Measurements from ENCODE around the gene DCAF4. TPM values are rescaled to one million over a fixed set of nuclear protein-coding genes. Genes with fewer than 3 reads are reported as not detected.

DCAF4 gene
- total and polyA plus RNA-seq, 5 donors: 2.9 to 7.4 (median 6.8) TPM

GRCh38 chr14:72929316-72930080 lies 3.2 kb downstream of the DCAF4 start:
- no peak overlapping the region for H3K27ac ChIP-seq (ENCODE audit: low read length)
- DNase-seq (no peak), ATAC-seq (no peak)
- no peak overlapping the region for H3K4me3 ChIP-seq (ENCODE audit: low read length)
- intact Hi-C loops (cut with DNase I): no loop called here
- no peaks in the 10 kb centered on the region for H3K4me1 ChIP-seq (ENCODE audit: control insufficient read depth, insufficient read depth, low read length)
- H3K27me3 ChIP-seq (ENCODE audit: control insufficient read depth, insufficient read depth): no peaks in the 10 kb centered on the region
- no peaks in the 10 kb centered on the region for H3K9me3 ChIP-seq (ENCODE audit: control insufficient read depth, low read length)
- WGBS: 93% methylated on average over 43 of the region's 43 CpGs

- no peaks in the 10 kb centered on the region for H3K4me1 ChIP-seq (ENCODE audit: control insufficient read depth, insufficient read depth, low read length)
- intact Hi-C loops (cut with DNase I): no loop called here
- DNase-seq: no peak
- no peak overlapping the region for H3K27ac ChIP-seq (ENCODE audit: low read length)
- ATAC-seq: no peak
- H3K9me3 ChIP-seq (ENCODE audit: control insufficient read depth, low read length): no peaks in the 10 kb centered on the region
- 95% methylated on average over 7 of the region's 7 CpGs for WGBS
- no peak overlapping the region for H3K4me3 ChIP-seq (ENCODE audit: low read length)
- H3K27me3 ChIP-seq (ENCODE audit: control insufficient read depth, insufficient read depth): no peaks in the 10 kb centered on the region
Measured at GRCh38 chr14:72932893-72933292, 6.6 kb downstream of the DCAF4 start.

- H3K27ac ChIP-seq (ENCODE audit: low read length): no peak overlapping the region
- no peaks in the 10 kb centered on the region for H3K4me1 ChIP-seq (ENCODE audit: control insufficient read depth, insufficient read depth, low read length)
- WGBS: 67% methylated on average over 13 of the region's 13 CpGs
- no peaks in the 10 kb centered on the region for H3K27me3 ChIP-seq (ENCODE audit: control insufficient read depth, insufficient read depth)
- no peak overlapping the region for H3K4me3 ChIP-seq (ENCODE audit: low read length)
- no peaks in the 10 kb centered on the region for H3K9me3 ChIP-seq (ENCODE audit: control insufficient read depth, low read length)
- peak; percentile 35 to 55 for ATAC-seq
- intact Hi-C loops (cut with DNase I): no loop called here
- no peak for DNase-seq
Measured at GRCh38 chr14:72939630-72940029, 13.4 kb downstream of the DCAF4 start.

- DNase-seq: no peak
- ATAC-seq: no peak
- WGBS: 75% methylated on average over 12 of the region's 12 CpGs
- intact Hi-C loops (cut with DNase I): no loop called here
- no peaks in the 10 kb centered on the region for H3K9me3 ChIP-seq (ENCODE audit: control insufficient read depth, low read length)
- no peaks in the 10 kb centered on the region for H3K27me3 ChIP-seq (ENCODE audit: control insufficient read depth, insufficient read depth)
- H3K27ac ChIP-seq (ENCODE audit: low read length): no peak overlapping the region
- H3K4me3 ChIP-seq (ENCODE audit: low read length): no peak overlapping the region
- no peaks in the 10 kb centered on the region for H3K4me1 ChIP-seq (ENCODE audit: control insufficient read depth, insufficient read depth, low read length)
Measured at GRCh38 chr14:72941286-72941985, 15.2 kb downstream of the DCAF4 start.

- intact Hi-C loops (cut with DNase I): no loop called here
- DNase-seq: no peak
- ATAC-seq: no peak
- H3K9me3 ChIP-seq (ENCODE audit: control insufficient read depth, low read length): no peaks in the 10 kb centered on the region
- no peak overlapping the region for H3K4me3 ChIP-seq (ENCODE audit: low read length)
- no peaks in the 10 kb centered on the region for H3K4me1 ChIP-seq (ENCODE audit: control insufficient read depth, insufficient read depth, low read length)
- no peaks in the 10 kb centered on the region for H3K27me3 ChIP-seq (ENCODE audit: control insufficient read depth, insufficient read depth)
- no peak overlapping the region for H3K27ac ChIP-seq (ENCODE audit: low read length)
- 89% methylated on average over 14 of the region's 14 CpGs for WGBS
Measured at GRCh38 chr14:72942934-72943333, 16.7 kb downstream of the DCAF4 start.

GRCh38 chr14:72943876-72944430 lies 17.7 kb downstream of the DCAF4 start:
- Histone ChIP-seq H3K27ac (ENCODE audit: low read length) (no peak overlapping the region), H3K4me1 (ENCODE audit: control insufficient read depth, insufficient read depth, low read length) (no peaks in the 10 kb centered on the region), H3K9me3 (ENCODE audit: control insufficient read depth, low read length) (no peaks in the 10 kb centered on the region), H3K27me3 (ENCODE audit: control insufficient read depth, insufficient read depth) (no peaks in the 10 kb centered on the region), H3K4me3 (ENCODE audit: low read length) (no peak overlapping the region)
- DNase-seq: no peak
- WGBS: 92% methylated on average over 13 of the region's 13 CpGs
- ATAC-seq: no peak
- intact Hi-C loops (cut with DNase I): no loop called here

- ATAC-seq (no peak), DNase-seq (peak in 1 of 3 donors; percentile 18)
- intact Hi-C loops (cut with DNase I): loop anchor here in 3 of 4 donors (2.0 to 5.0 kb wide), 2 partner anchors 428 to 429 kb away; no protein-coding TSS in a partner anchor
- no peak overlapping the region for H3K27ac ChIP-seq (ENCODE audit: low read length)
- H3K27me3 ChIP-seq (ENCODE audit: control insufficient read depth, insufficient read depth): no peaks in the 10 kb centered on the region
- no peaks in the 10 kb centered on the region for H3K4me1 ChIP-seq (ENCODE audit: control insufficient read depth, insufficient read depth, low read length)
- 94% methylated on average over 13 of the region's 13 CpGs for WGBS
- H3K9me3 ChIP-seq (ENCODE audit: control insufficient read depth, low read length): no peaks in the 10 kb centered on the region
- H3K4me3 ChIP-seq (ENCODE audit: low read length): no peak overlapping the region
Measured at GRCh38 chr14:72945356-72946027, 19.2 kb downstream of the DCAF4 start.

- 91% methylated on average over 8 of the region's 8 CpGs for WGBS
- Histone ChIP-seq H3K4me3 (ENCODE audit: low read length) (no peak overlapping the region), H3K27me3 (ENCODE audit: control insufficient read depth, insufficient read depth) (no peaks in the 10 kb centered on the region), H3K4me1 (ENCODE audit: control insufficient read depth, insufficient read depth, low read length) (no peaks in the 10 kb centered on the region), H3K9me3 (ENCODE audit: control insufficient read depth, low read length) (no peaks in the 10 kb centered on the region), H3K27ac (ENCODE audit: low read length) (no peak overlapping the region)
- ATAC-seq: no peak
- intact Hi-C loops (cut with DNase I): loop anchor here in 3 of 4 donors (2.0 to 5.0 kb wide), 2 partner anchors 429 to 430 kb away; no protein-coding TSS in a partner anchor
- peak in 1 of 3 donors; percentile 41 for DNase-seq
Measured at GRCh38 chr14:72946491-72946890, 20.2 kb downstream of the DCAF4 start.

- no peak for ATAC-seq
- Histone ChIP-seq H3K9me3 (ENCODE audit: control insufficient read depth, low read length) (no peaks in the 10 kb centered on the region), H3K4me1 (ENCODE audit: control insufficient read depth, insufficient read depth, low read length) (no peaks in the 10 kb centered on the region), H3K4me3 (ENCODE audit: low read length) (no peak overlapping the region), H3K27me3 (ENCODE audit: control insufficient read depth, insufficient read depth) (no peaks in the 10 kb centered on the region), H3K27ac (ENCODE audit: low read length) (no peak overlapping the region)
- DNase-seq: peak in 1 of 3 donors; percentile 13
- 87% methylated on average over 9 of the region's 9 CpGs for WGBS
- intact Hi-C loops (cut with DNase I): loop anchor here (2.0 to 5.0 kb wide), 3 partner anchors 430 to 433 kb away; no protein-coding TSS in a partner anchor
Measured at GRCh38 chr14:72947366-72948160, 21.3 kb downstream of the DCAF4 start.

GRCh38 chr14:72948481-72949138 lies 22.3 kb downstream of the DCAF4 start:
- intact Hi-C loops (cut with DNase I): loop anchor here in 3 of 4 donors (2.0 to 5.0 kb wide), 2 partner anchors 431 to 434 kb away; no protein-coding TSS in a partner anchor
- 41% methylated on average over 5 of the region's 5 CpGs for WGBS
- H3K27ac ChIP-seq (ENCODE audit: low read length): no peak overlapping the region
- H3K9me3 ChIP-seq (ENCODE audit: control insufficient read depth, low read length): no peaks in the 10 kb centered on the region
- DNase-seq (peak; percentile 57 to 90 (median 78)), ATAC-seq (no peak)
- no peak overlapping the region for H3K4me3 ChIP-seq (ENCODE audit: low read length)
- H3K27me3 ChIP-seq (ENCODE audit: control insufficient read depth, insufficient read depth): no peaks in the 10 kb centered on the region
- H3K4me1 ChIP-seq (ENCODE audit: control insufficient read depth, insufficient read depth, low read length): no peaks in the 10 kb centered on the region

All from right cardiac atrium (tissue), 5 donors.